Mammary epithelial cell (primary cell): Measurements from ENCODE around the gene FOXK1.

Experiments
- EZH2 ChIP-seq: IDR thresholded peaks from 2 replicates; pipeline ENCODE4 v1.6.1; 2012; ENCODE audit warnings: low read length, inconsistent platforms, borderline replicate concordance
- TF ChIP-seq, protein P1 (sequence below), 2 donors: IDR thresholded peaks in 1 of 2; conservative IDR thresholded peaks in 1 of 2; 2 replicates each; pipeline ENCODE4 v1.5.1; 2011 to 2012; ENCODE audit warnings: inconsistent platforms in 2 of 2, low read length in 2 of 2, mild to moderate bottlenecking in 2 of 2, control low read depth in 1 of 2, low read depth in 1 of 2; ENCODE audit not compliant: insufficient read depth in 1 of 2; ENCODE audit errors: extremely low read depth in 1 of 2

DNA sequence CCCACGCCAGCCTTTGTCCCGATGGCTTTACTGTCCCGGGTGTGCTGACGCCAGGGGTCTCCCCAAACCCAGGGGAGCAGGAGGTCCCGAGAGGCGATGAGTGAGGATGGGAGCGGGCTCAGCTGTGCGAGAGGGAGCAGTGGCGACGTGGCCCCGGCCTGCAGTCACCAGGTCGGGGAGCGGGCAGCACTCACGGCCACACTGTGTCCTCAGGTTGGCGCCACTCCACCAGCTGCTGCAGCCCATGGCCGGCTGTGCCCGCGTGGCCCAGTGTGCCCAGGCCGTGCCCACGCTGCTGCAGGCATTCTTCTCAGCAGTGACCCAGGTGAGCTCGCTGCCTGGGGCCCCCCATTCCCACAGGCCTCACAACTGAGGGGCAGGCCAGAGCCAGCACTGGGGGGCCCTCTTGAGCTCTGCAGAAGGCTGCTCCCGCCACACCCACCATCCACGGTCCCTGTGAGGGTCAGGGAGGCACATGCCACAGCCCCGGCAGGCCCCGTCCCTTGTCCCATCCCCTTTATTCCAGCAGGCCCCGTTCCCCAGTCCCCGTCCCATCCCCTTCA is 106.6 kb downstream of the FOXK1 start:
- TF ChIP-seq, protein P1, sequence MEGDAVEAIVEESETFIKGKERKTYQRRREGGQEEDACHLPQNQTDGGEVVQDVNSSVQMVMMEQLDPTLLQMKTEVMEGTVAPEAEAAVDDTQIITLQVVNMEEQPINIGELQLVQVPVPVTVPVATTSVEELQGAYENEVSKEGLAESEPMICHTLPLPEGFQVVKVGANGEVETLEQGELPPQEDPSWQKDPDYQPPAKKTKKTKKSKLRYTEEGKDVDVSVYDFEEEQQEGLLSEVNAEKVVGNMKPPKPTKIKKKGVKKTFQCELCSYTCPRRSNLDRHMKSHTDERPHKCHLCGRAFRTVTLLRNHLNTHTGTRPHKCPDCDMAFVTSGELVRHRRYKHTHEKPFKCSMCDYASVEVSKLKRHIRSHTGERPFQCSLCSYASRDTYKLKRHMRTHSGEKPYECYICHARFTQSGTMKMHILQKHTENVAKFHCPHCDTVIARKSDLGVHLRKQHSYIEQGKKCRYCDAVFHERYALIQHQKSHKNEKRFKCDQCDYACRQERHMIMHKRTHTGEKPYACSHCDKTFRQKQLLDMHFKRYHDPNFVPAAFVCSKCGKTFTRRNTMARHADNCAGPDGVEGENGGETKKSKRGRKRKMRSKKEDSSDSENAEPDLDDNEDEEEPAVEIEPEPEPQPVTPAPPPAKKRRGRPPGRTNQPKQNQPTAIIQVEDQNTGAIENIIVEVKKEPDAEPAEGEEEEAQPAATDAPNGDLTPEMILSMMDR (conservative IDR thresholded peaks at IDR 0.05 in 1 of 2, IDR thresholded peaks at IDR 0.05 in 1 of 2; ENCODE audit: extremely low read depth in 1 of 2, insufficient read depth in 1 of 2, low read depth in 1 of 2, low read length in 2 of 2): no peak
- no peak for TF ChIP-seq EZH2
